ENCODE data around the gene HFE.

GRCh38 chr6:26122793-26123674 is 35.8 kb downstream of the HFE start:
- peak in 2 of 4 donors; percentile 91 to 94 for TF ChIP-seq POLR2A (IDR thresholded peaks at IDR 0.05)
- TF ChIP-seq EP300 (IDR thresholded peaks at IDR 0.05) = peak; percentile 62
- TF ChIP-seq CTCF (IDR thresholded peaks at IDR 0.05) = peak in 1 of 7 experiments; percentile 10
- TF ChIP-seq POLR2AphosphoS5 (IDR thresholded peaks at IDR 0.05) = peak; percentile 96 to 99 (median 98)
